GM21515 (cell line): Measurements from ENCODE around the gene SAMD5.

Source experiments
- ATAC-seq: cut with Tn5 transposase; IDR thresholded peaks from one replicate; pipeline ENCODE4 v1.9.1; 2021; ENCODE audit not compliant: unreplicated experiment

The SAMD5 gene

GRCh38 chr6:147508042-147508865, at the start of gene SAMD5:
TSS of gene SAMD5 (plus strand) at chr6:147508690. CDS start at chr6:147508929, 239 bp downstream.
- ATAC-seq: no peak

GRCh38 chr6:147459780-147460179, 48.7 kb upstream of the SAMD5 start:
- no peak for ATAC-seq

GRCh38 chr6:147463651-147464050, 44.8 kb upstream of the SAMD5 start:
- no peak for ATAC-seq

GRCh38 chr6:147467428-147467827, 41.1 kb upstream of the SAMD5 start:
- ATAC-seq: no peak

- no peak for ATAC-seq
Observed at GRCh38 chr6:147467886-147468285, 40.6 kb upstream of the SAMD5 start.

GRCh38 chr6:147468634-147469033, 39.9 kb upstream of the SAMD5 start:
- ATAC-seq: no peak

GRCh38 chr6:147479857-147480256, 28.6 kb upstream of the SAMD5 start:
- ATAC-seq: no peak

GRCh38 chr6:147486683-147487082, 21.8 kb upstream of the SAMD5 start:
- ATAC-seq: peak; percentile 48

- ATAC-seq: no peak
Observed at GRCh38 chr6:147497472-147497871, 11.0 kb upstream of the SAMD5 start.

GRCh38 chr6:147503587-147503986, 4.9 kb upstream of the SAMD5 start:
- ATAC-seq: no peak

- no peak for ATAC-seq
Observed at GRCh38 chr6:147504848-147505247, 3.6 kb upstream of the SAMD5 start.

- ATAC-seq: peak; percentile 37
Observed at GRCh38 chr6:147506704-147507114, 1.8 kb upstream of the SAMD5 start.

- no peak for ATAC-seq
Observed at GRCh38 chr6:147507162-147508041, 1.1 kb upstream of the SAMD5 start.

- no peak for ATAC-seq
Observed at GRCh38 chr6:147508866-147509608, 547 bp downstream of the SAMD5 start.

- no peak for ATAC-seq
Observed at GRCh38 chr6:147509891-147510290, 1.4 kb downstream of the SAMD5 start.

GRCh38 chr6:147510929-147511590, 2.6 kb downstream of the SAMD5 start:
- no peak for ATAC-seq

- ATAC-seq: no peak
Observed at GRCh38 chr6:147514831-147515230, 6.3 kb downstream of the SAMD5 start.

GRCh38 chr6:147515327-147515726, 6.8 kb downstream of the SAMD5 start:
- no peak for ATAC-seq

GRCh38 chr6:147522597-147522996, 14.1 kb downstream of the SAMD5 start:
- no peak for ATAC-seq

- ATAC-seq: no peak
Observed at GRCh38 chr6:147525519-147526209, 17.2 kb downstream of the SAMD5 start.
